Kasumi-1 (cell line): Measurements from ENCODE around the gene IL31.
"Not testable (repeated sequence)": the region's sequence is repeated elsewhere in the genome, so short reads cannot be mapped to it uniquely, and the experiment has no call there.

Source experiments
- DNase-seq, 2 experiments: peaks; one replicate each; lab custom pipeline; 2025; lab: John Stamatoyannopoulos, UW

The IL31 gene

GRCh38 chr12:122174155-122174845 is at the start of gene IL31:
IL31 (minus strand) TSS chr12:122174221; CDS start chr12:122174172, 49 bp downstream.
- no peak for DNase-seq

GRCh38 chr12:122216445-122216844 is 42.4 kb upstream of the IL31 start:
- DNase-seq: no peak

- no peak for DNase-seq
Measured at GRCh38 chr12:122215771-122216170, 41.8 kb upstream of the IL31 start.

GRCh38 chr12:122208073-122208820 is 34.2 kb upstream of the IL31 start:
- no peak for DNase-seq

- no peak for DNase-seq
Measured at GRCh38 chr12:122207391-122207790, 33.4 kb upstream of the IL31 start.

GRCh38 chr12:122206976-122207375 is 33.0 kb upstream of the IL31 start:
- DNase-seq: no peak

- DNase-seq: no peak
Measured at GRCh38 chr12:122206111-122206881, 32.3 kb upstream of the IL31 start.

GRCh38 chr12:122205053-122205925 is 31.3 kb upstream of the IL31 start:
- DNase-seq: no peak

- DNase-seq: no peak
Measured at GRCh38 chr12:122204167-122205052, 30.4 kb upstream of the IL31 start.

- DNase-seq: peak; percentile 44 to 58
Measured at GRCh38 chr12:122203301-122204166, 29.5 kb upstream of the IL31 start, which contains the start of gene B3GNT4. B3GNT4 (plus strand) TSS chr12:122203709; CDS start chr12:122204619, 910 bp downstream.

- DNase-seq: not testable (repeated sequence)
Measured at GRCh38 chr12:122202811-122203210, 28.8 kb upstream of the IL31 start.

GRCh38 chr12:122202017-122202416 is 28.0 kb upstream of the IL31 start:
- DNase-seq: no peak

- no peak for DNase-seq
Measured at GRCh38 chr12:122201381-122201780, 27.4 kb upstream of the IL31 start.

- DNase-seq: no peak
Measured at GRCh38 chr12:122200541-122201175, 26.6 kb upstream of the IL31 start.

GRCh38 chr12:122199484-122200355 is 25.7 kb upstream of the IL31 start:
- no peak for DNase-seq

GRCh38 chr12:122197612-122197966 is 23.6 kb upstream of the IL31 start:
- peak in 1 of 2 experiments; percentile 5 for DNase-seq

- DNase-seq: no peak
Measured at GRCh38 chr12:122195405-122195804, 21.4 kb upstream of the IL31 start.

GRCh38 chr12:122194804-122195203 is 20.8 kb upstream of the IL31 start:
- DNase-seq: no peak
